ENCODE measurements around the gene SLK.

SLK gene

DNA sequence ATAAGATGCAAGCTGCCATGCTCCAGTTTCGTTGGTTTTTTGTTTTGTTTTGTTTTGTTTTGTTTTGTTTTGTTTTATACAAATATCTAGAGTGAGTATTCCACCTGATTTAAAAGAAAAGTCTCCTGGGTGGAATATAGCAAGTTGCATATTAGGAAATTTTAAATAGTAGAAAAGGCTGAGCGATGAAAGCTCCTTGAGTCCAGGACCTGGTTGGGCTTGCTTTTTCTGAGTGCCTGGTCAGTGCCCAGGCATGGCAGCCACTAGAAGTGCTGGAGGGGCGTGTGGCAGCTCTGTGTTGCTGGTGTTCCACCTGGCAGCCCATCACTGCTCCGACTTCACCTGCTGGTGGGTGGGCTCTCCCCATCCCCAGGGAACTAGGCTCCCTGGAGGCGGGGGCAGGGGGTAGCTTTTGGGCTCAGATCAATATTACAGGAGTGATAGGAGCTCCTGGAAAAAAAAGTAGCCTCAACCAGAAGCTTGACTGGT, 110.8 kb downstream of the SLK start:
- TF ChIP-seq, protein P1, sequence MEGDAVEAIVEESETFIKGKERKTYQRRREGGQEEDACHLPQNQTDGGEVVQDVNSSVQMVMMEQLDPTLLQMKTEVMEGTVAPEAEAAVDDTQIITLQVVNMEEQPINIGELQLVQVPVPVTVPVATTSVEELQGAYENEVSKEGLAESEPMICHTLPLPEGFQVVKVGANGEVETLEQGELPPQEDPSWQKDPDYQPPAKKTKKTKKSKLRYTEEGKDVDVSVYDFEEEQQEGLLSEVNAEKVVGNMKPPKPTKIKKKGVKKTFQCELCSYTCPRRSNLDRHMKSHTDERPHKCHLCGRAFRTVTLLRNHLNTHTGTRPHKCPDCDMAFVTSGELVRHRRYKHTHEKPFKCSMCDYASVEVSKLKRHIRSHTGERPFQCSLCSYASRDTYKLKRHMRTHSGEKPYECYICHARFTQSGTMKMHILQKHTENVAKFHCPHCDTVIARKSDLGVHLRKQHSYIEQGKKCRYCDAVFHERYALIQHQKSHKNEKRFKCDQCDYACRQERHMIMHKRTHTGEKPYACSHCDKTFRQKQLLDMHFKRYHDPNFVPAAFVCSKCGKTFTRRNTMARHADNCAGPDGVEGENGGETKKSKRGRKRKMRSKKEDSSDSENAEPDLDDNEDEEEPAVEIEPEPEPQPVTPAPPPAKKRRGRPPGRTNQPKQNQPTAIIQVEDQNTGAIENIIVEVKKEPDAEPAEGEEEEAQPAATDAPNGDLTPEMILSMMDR (IDR thresholded peaks at IDR 0.05; ENCODE audit: unreplicated experiment in 3 of 3) = no peak
- Mint-ChIP-seq H3K9me3 (no peaks in the 10 kb centered on the region), H3K4me1 (peaks cover 4% of the 10 kb centered on the region), H3K4me3 (no peak overlapping the region), H3K36me3 (ENCODE audit: low read depth) (no peaks in the 10 kb centered on the region), H3K27ac (no peak overlapping the region), H3K27me3 (ENCODE audit: low read depth) (peaks cover 8% of the 10 kb centered on the region)

All from nephron (organoid).